Measurements from ENCODE around the gene HMGB2. TPM values are rescaled to one million over a fixed set of nuclear protein-coding genes. Genes with fewer than 3 reads are reported as not detected.
A peak's percentile ranks its signal among the peaks of the same experiment; 100 is the strongest.

Gene HMGB2
- polyA plus RNA-seq, 1 experiment = 32.7 TPM

DNA sequence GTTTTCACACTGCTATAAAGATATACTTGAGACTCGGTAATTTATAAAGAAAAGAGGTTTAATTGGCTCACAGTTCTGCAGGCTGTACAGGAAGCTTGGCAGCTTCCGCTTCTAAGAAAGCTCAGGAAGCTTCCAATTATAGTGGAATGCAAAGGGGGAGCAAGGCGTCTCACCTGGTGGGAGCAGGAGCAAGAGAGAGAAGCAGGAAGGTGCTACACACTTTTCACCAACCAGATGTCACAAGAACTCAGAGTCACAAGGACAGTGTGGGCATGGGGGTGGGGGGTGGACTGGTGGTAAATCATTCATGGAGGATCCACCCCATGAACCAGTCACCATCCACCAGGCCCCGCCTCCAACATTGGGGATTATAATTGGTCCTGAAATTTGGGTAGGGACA, 22.8 kb downstream of the HMGB2 start:
- Histone ChIP-seq H3K4me3 (ENCODE audit: low read depth, low read length) (no peak overlapping the region), H3K36me3 (ENCODE audit: control insufficient read depth, insufficient read depth, low read length) (no peaks in the 10 kb centered on the region), H3K27me3 (ENCODE audit: control insufficient read depth, insufficient read depth, low read length) (no peaks in the 10 kb centered on the region)
- TF ChIP-seq, protein P1, sequence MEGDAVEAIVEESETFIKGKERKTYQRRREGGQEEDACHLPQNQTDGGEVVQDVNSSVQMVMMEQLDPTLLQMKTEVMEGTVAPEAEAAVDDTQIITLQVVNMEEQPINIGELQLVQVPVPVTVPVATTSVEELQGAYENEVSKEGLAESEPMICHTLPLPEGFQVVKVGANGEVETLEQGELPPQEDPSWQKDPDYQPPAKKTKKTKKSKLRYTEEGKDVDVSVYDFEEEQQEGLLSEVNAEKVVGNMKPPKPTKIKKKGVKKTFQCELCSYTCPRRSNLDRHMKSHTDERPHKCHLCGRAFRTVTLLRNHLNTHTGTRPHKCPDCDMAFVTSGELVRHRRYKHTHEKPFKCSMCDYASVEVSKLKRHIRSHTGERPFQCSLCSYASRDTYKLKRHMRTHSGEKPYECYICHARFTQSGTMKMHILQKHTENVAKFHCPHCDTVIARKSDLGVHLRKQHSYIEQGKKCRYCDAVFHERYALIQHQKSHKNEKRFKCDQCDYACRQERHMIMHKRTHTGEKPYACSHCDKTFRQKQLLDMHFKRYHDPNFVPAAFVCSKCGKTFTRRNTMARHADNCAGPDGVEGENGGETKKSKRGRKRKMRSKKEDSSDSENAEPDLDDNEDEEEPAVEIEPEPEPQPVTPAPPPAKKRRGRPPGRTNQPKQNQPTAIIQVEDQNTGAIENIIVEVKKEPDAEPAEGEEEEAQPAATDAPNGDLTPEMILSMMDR (IDR thresholded peaks at IDR 0.05; ENCODE audit: insufficient read depth, low read depth, low read length) = no peak
- ChIA-PET POLR2A (no interaction called here), CTCF (interaction anchor here (1.7 to 2.3 kb wide), 2 partner anchors 10 to 105 kb away, joined by 3 to 6 read pairs; no protein-coding TSS in a partner anchor)
- DNase-seq (ENCODE audit: low read depth) = no peak

DNA sequence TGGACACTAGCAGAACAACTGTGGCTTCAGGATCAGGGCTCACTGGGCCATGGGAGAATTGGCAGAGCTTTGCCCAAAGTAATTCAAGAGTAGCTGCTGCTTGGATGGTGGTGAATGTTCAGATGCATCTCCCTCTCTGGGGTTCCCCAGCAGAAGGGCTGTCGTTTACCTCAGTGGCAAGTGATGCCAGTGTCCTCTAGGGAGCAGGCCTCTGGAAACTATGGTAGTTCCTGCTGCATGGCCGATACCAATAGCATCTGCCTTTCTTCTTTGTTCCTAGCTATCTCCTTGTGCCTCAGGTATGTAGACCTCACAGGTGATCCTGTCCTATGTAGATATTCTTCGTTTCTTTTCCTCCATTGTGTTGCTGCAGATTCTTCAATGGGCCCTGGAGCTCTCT, 26.4 kb downstream of the HMGB2 start:
- ChIA-PET POLR2A (no interaction called here), CTCF (interaction anchor here (0.5 to 1.9 kb wide), 5 partner anchors 11 to 676 kb away, joined by 3 to 6 read pairs (median 3); no protein-coding TSS in a partner anchor)
- Histone ChIP-seq H3K27me3 (ENCODE audit: control insufficient read depth, insufficient read depth, low read length) (no peaks in the 10 kb centered on the region), H3K36me3 (ENCODE audit: control insufficient read depth, insufficient read depth, low read length) (no peaks in the 10 kb centered on the region), H3K4me3 (ENCODE audit: low read depth, low read length) (no peak overlapping the region)
- TF ChIP-seq, protein P1 (IDR thresholded peaks at IDR 0.05; ENCODE audit: insufficient read depth, low read depth, low read length) = no peak
- no peak for DNase-seq (ENCODE audit: low read depth)

DNA sequence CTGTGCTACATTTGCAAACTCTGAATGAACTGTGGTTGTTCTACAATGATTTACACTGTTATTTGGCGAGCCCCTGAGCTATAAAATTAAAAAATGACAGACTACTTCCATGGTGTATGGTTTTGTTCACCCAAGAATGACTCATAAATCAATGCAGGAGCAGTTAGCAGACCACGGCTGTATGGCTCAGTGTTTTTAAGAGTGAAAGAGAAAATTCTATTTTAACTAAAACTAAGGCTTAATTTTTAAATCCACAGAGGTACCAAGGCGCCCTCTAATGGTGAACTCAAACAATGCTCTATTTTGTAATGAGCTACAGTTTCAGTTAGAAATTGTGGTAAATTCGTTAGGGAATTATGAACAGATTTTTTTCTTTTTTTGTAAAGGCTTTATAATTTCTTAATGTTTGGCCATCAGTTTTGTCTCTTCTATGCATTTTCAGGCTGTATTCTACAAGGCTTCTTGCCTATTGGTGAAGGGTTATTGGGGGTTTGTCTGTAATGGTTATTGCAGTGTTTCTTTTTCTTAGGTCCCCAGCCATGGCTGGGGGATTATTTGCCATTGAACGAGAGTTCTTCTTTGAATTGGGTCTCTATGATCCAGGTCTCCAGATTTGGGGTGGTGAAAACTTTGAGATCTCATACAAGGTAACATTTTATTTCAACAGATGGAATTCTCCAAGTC, 32.5 kb downstream of the HMGB2 start:
- TF ChIP-seq, protein P1 (IDR thresholded peaks at IDR 0.05; ENCODE audit: insufficient read depth, low read depth, low read length) = peak; percentile 65
- H3K4me3 ChIP-seq (ENCODE audit: low read depth, low read length) = no peak overlapping the region
- ChIA-PET CTCF (interaction anchor here (0.6 to 2.9 kb wide), 23 partner anchors 8 to 296 kb away, joined by 3 to 24 read pairs (median 4); no protein-coding TSS in a partner anchor), POLR2A (no interaction called here)
- DNase-seq (ENCODE audit: low read depth) = no peak
- no peaks in the 10 kb centered on the region for H3K27me3 ChIP-seq (ENCODE audit: control insufficient read depth, insufficient read depth, low read length)
- H3K36me3 ChIP-seq (ENCODE audit: control insufficient read depth, insufficient read depth, low read length) = no peaks in the 10 kb centered on the region

DNA sequence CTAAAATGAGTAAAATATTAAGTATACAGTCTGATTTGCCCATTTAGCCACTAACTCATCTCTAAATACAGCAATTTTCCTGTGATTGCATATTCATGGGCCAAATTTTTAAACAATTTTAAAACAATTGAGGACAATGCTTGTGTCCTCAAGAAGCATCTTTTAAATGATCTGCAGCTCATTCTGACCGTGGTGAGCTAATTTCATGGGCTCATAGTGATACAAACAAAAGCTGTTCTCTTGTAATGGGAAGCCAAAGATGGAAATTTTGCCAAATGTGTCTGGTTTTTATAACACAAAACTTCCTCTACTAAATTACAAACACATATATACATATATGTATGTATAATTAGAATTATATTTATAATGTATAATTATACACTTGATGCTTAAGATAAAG, 39.7 kb downstream of the HMGB2 start:
- no peak overlapping the region for H3K4me3 ChIP-seq (ENCODE audit: low read depth, low read length)
- DNase-seq (ENCODE audit: low read depth) = no peak
- CTCF ChIA-PET = no interaction called here
- POLR2A ChIA-PET = interaction anchor here (0.6 kb wide), 1 partner anchor 14 kb away, joined by 3 read pairs; no protein-coding TSS in a partner anchor
- TF ChIP-seq, protein P1 (IDR thresholded peaks at IDR 0.05; ENCODE audit: insufficient read depth, low read depth, low read length) = no peak
- H3K36me3 ChIP-seq (ENCODE audit: control insufficient read depth, insufficient read depth, low read length) = no peaks in the 10 kb centered on the region
- no peaks in the 10 kb centered on the region for H3K27me3 ChIP-seq (ENCODE audit: control insufficient read depth, insufficient read depth, low read length)

DNA sequence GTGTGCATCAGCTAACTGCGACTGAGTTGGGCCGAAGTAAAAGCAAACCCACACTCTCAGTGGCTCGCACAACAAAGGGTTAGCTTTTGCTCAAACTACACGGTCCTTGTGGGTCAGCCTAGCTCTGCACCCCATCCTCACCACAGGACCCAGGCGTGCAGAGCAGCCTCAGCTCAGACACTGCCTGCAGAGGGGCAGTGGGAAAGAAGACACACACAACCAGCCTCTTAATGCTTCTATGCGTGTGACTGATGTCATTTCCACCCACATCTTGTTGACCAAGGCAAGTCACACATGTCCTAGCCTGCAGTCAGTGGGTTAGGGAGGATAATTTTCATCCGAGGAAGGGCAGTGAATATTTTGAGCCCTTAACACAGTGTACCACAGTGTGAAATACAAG, 40.5 kb downstream of the HMGB2 start:
- Histone ChIP-seq H3K36me3 (ENCODE audit: control insufficient read depth, insufficient read depth, low read length) (no peaks in the 10 kb centered on the region), H3K4me3 (ENCODE audit: low read depth, low read length) (no peak overlapping the region), H3K27me3 (ENCODE audit: control insufficient read depth, insufficient read depth, low read length) (no peaks in the 10 kb centered on the region)
- ChIA-PET POLR2A (no interaction called here), CTCF (interaction anchor here (1.9 to 3.2 kb wide), 2 partner anchors 8 to 280 kb away, joined by 7 to 22 read pairs; no protein-coding TSS in a partner anchor)
- no peak for DNase-seq (ENCODE audit: low read depth)
- TF ChIP-seq, protein P1 (IDR thresholded peaks at IDR 0.05; ENCODE audit: insufficient read depth, low read depth, low read length) = no peak

All from BJ (cell line).